GM23338 (cell line): ENCODE data around the gene MME. TPM values are rescaled to one million over a fixed set of nuclear protein-coding genes. Genes with fewer than 3 reads are reported as not detected.

Source experiments
- ATAC-seq: fragments of 200-7000 bp; cut with Tn5 transposase; 3 replicates; pipeline ENCODE4 v1.9.1; 2020
- DNase-seq: peaks from one replicate; pipeline ENCODE4 v3.0.0-alpha.2; 2015; ENCODE audit warnings: low spot score
- H2AFZ ChIP-seq: fragments of 200-600 bp; sonication (generic); 2 replicates; pipeline ENCODE4 v1.8.0; 2016; ENCODE audit warnings: antibody characterized with exemption, mild to moderate bottlenecking, moderate library complexity
- H3F3A ChIP-seq: fragments of 200-600 bp; sonication (generic); replicated peaks from 2 replicates; pipeline ENCODE4 v1.8.0; 2017; ENCODE audit warnings: antibody characterized with exemption, mixed run types, low read depth
- H3K27ac ChIP-seq: fragments of 200-600 bp; sonication (generic); 2 replicates; pipeline ENCODE4 v1.6.1; 2016; ENCODE audit warnings: low read depth
- H3K27me3 ChIP-seq: fragments of 200-600 bp; sonication (generic); 2 replicates; pipeline ENCODE4 v1.8.0; 2016; ENCODE audit warnings: mild to moderate bottlenecking, mixed run types, moderate library complexity; ENCODE audit not compliant: insufficient read depth
- H3K36me3 ChIP-seq: fragments of 200-600 bp; sonication (generic); 2 replicates; pipeline ENCODE4 v1.8.0; 2016; ENCODE audit warnings: mild to moderate bottlenecking; ENCODE audit not compliant: insufficient read depth
- H3K4me1 ChIP-seq: fragments of 200-600 bp; sonication (generic); 2 replicates; pipeline ENCODE4 v1.8.0; 2016; ENCODE audit warnings: mild to moderate bottlenecking, moderate library complexity; ENCODE audit not compliant: insufficient read depth
- H3K4me2 ChIP-seq: fragments of 200-600 bp; sonication (generic); 2 replicates; pipeline ENCODE4 v1.7.1; 2017; ENCODE audit warnings: mixed run types
- H3K4me3 ChIP-seq: fragments of 200-600 bp; sonication (generic); 2 replicates; pipeline ENCODE4 v1.6.1; 2016; ENCODE audit warnings: mixed run types
- H3K79me2 ChIP-seq: fragments of 200-600 bp; sonication (generic); replicated peaks from 2 replicates; pipeline ENCODE4 v1.8.0; 2017; ENCODE audit warnings: mild to moderate bottlenecking; ENCODE audit not compliant: insufficient read depth
- H3K9me2 ChIP-seq: fragments of 200-600 bp; sonication (generic); 2 replicates; pipeline ENCODE4 v1.8.0; 2017; ENCODE audit not compliant: insufficient read depth
- H4K20me1 ChIP-seq: fragments of 200-600 bp; sonication (generic); replicated peaks from 2 replicates; pipeline ENCODE4 v1.8.0; 2017; ENCODE audit warnings: mild to moderate bottlenecking; ENCODE audit not compliant: insufficient read depth
- H3K27ac Mint-ChIP-seq: 2 replicates; pipeline ENCODE4 v1.8.0; 2020; ENCODE audit warnings: inconsistent platforms, mild to moderate bottlenecking, moderate library complexity, mixed read lengths
- H3K27me3 Mint-ChIP-seq: 3 replicates; pipeline ENCODE4 v1.8.0; 2022; ENCODE audit warnings: low read depth, mild to moderate bottlenecking, moderate library complexity, mixed read lengths, inconsistent platforms; ENCODE audit not compliant: insufficient read depth, poor library complexity
- H3K36me3 Mint-ChIP-seq: 3 replicates; pipeline ENCODE4 v1.8.0; 2021; ENCODE audit warnings: low read depth, mild to moderate bottlenecking, inconsistent platforms, moderate library complexity, mixed read lengths
- H3K4me1 Mint-ChIP-seq: 3 replicates; pipeline ENCODE4 v1.8.0; 2020; ENCODE audit warnings: mild to moderate bottlenecking, inconsistent platforms, mixed read lengths
- H3K4me3 Mint-ChIP-seq: 3 replicates; pipeline ENCODE4 v1.8.0; 2021; ENCODE audit warnings: moderate library complexity, mild to moderate bottlenecking, inconsistent platforms, mixed read lengths
- H3K9me3 Mint-ChIP-seq: 3 replicates; pipeline ENCODE4 v1.8.0; 2020; ENCODE audit warnings: moderate library complexity, mild to moderate bottlenecking, inconsistent platforms, mixed read lengths
- ETS1 ChIP-seq: IDR thresholded peaks from 2 replicates; pipeline ENCODE4 v1.6.1; 2016; ENCODE audit warnings: antibody characterized with exemption
- EZH2 ChIP-seq: fragments of 200-600 bp; sonication (generic); IDR thresholded peaks from one replicate; pipeline ENCODE4 v1.8.0; 2017; ENCODE audit warnings: antibody characterized with exemption, mild to moderate bottlenecking, low read depth; ENCODE audit not compliant: unreplicated experiment
- EZH2phosphoT487 ChIP-seq: fragments of 200-600 bp; sonication (generic); IDR thresholded peaks from one replicate; pipeline ENCODE4 v1.8.1; 2018; ENCODE audit warnings: antibody characterized with exemption; ENCODE audit not compliant: unreplicated experiment
- NANOG ChIP-seq: IDR thresholded peaks from 2 replicates; pipeline ENCODE4 v1.6.1; 2016; ENCODE audit warnings: antibody characterized with exemption, borderline replicate concordance
- POLR2AphosphoS5 ChIP-seq: IDR thresholded peaks from 2 replicates; pipeline ENCODE4 v1.6.1; 2016; ENCODE audit warnings: antibody characterized with exemption, low read depth
- STAT1 ChIP-seq: IDR thresholded peaks from one replicate; pipeline ENCODE4 v1.6.1; 2016; ENCODE audit warnings: antibody characterized with exemption; ENCODE audit not compliant: unreplicated experiment
- ZNF462 ChIP-seq: fragments of 250-450 bp; sonication (Bioruptor Pico); IDR thresholded peaks from 2 replicates; pipeline ENCODE4 v1.5.0; 2020; ENCODE audit warnings: mild to moderate bottlenecking, moderate library complexity
- polyA plus RNA-seq: library from polyadenylated mRNA; unstranded; fragments of >200 nt; fragmentation: Nextera tagmentation; extraction: Ambion mirVana; gene quantifications from 2 replicates; pipeline ENCODE4 v1.2.1, GENCODE V29; 2016
- total RNA-seq: library from RNA; depleted of rRNA; stranded (reverse); fragments of >200 nt; shearing (Covaris generic); gene quantifications from 2 replicates; pipeline ENCODE4 v1.2.3, GENCODE V29; 2014

MME gene
- total and polyA plus RNA-seq, 2 experiments from 2014 or later: 15.2 to 76.7 TPM

GRCh38 chr3:155102329-155102728 is 22.2 kb downstream of the MME start (continued):
- no peak for TF ChIP-seq ZNF462

GRCh38 chr3:155103686-155104085 is 23.6 kb downstream of the MME start:
- Histone ChIP-seq H3K4me1 (no peaks in the 10 kb centered on the region; the same call in 1 of the 2 replicates), H2AFZ (no peak overlapping the region), H3K79me2 (peaks cover 8% of the 10 kb centered on the region; the same call in 1 of the 2 replicates), H3F3A (no peaks in the 10 kb centered on the region), H3K9me2 (no peaks in the 10 kb centered on the region), H3K27me3 (no peaks in the 10 kb centered on the region), H3K27ac (no peak overlapping the region), H4K20me1 (no peaks in the 10 kb centered on the region), H3K4me2 (no peak overlapping the region), H3K4me3 (no peak overlapping the region), H3K36me3 (no peaks in the 10 kb centered on the region)
- Mint-ChIP-seq H3K36me3 (0 out of 3 replicates have a peak, but pooled peaks cover under 1% of the 10 kb centered on the region), H3K27ac (no peak overlapping the region; the same call in 1 of the 2 replicates), H3K4me1 (peaks cover 6% of the 10 kb centered on the region; the same call in 2 of the 3 replicates), H3K9me3 (no peaks in the 10 kb centered on the region; the same call in 2 of the 3 replicates), H3K4me3 (no peak overlapping the region), H3K27me3 (no peaks in the 10 kb centered on the region)
- TF ChIP-seq ETS1: no peak
- TF ChIP-seq EZH2: no peak
- TF ChIP-seq NANOG: no peak
- TF ChIP-seq ZNF462: no peak
- TF ChIP-seq POLR2AphosphoS5: no peak
- TF ChIP-seq STAT1: no peak
- TF ChIP-seq EZH2phosphoT487: no peak
- no peak for ATAC-seq
- DNase-seq: no peak
